Stimulated activated CD4-positive, alpha-beta T cell treated with anti-CD3 and anti-CD28 coated beads, Interleukin-1b, Interleukin-23, amount 100 ng/mL, for 24 hours (primary cell): Measurements from ENCODE around the gene MTOR.
"Not testable (repeated sequence)": the region's sequence is repeated elsewhere in the genome, so short reads cannot be mapped to it uniquely, and the experiment has no call there.

Source experiments
- DNase-seq, 4 experiments: peaks; one replicate each; pipeline ENCODE4 v3.0.0-alpha.2; 2020; ENCODE audit warnings: low read depth in 4 of 4, low spot score in 1 of 4

MTOR gene

DNA sequence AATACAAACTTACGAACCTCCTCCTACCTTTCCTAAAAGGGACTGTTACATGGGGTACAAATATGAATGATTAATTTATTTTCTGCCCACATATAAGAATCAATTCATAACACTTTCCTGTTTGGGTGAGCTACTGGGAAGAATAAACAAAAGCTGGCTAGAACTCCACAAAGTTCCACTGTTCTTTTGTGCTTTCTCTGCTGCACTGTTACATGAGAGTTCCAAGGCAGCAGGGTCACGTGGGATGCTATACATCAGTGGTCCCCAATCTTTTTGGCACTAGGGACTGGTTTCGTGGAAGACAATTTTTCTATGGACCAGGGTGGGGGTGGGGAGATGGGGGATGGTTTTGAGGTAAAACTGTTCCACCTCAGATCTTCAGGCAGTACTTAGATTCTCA, 75.4 kb downstream of the MTOR start:
- DNase-seq: no peak

- no peak for DNase-seq
Observed at GRCh38 chr1:11184973-11185372, 77.4 kb downstream of the MTOR start.

- no peak for DNase-seq
Observed at GRCh38 chr1:11182884-11183283, 79.5 kb downstream of the MTOR start.

GRCh38 chr1:11180342-11180744, 82.0 kb downstream of the MTOR start:
- DNase-seq: no peak

GRCh38 chr1:11179749-11180148, 82.6 kb downstream of the MTOR start:
- DNase-seq: not testable (repeated sequence)

GRCh38 chr1:11179125-11179524, 83.2 kb downstream of the MTOR start:
- no peak for DNase-seq

GRCh38 chr1:11178021-11179015, 84.0 kb downstream of the MTOR start:
- DNase-seq: no peak

DNA sequence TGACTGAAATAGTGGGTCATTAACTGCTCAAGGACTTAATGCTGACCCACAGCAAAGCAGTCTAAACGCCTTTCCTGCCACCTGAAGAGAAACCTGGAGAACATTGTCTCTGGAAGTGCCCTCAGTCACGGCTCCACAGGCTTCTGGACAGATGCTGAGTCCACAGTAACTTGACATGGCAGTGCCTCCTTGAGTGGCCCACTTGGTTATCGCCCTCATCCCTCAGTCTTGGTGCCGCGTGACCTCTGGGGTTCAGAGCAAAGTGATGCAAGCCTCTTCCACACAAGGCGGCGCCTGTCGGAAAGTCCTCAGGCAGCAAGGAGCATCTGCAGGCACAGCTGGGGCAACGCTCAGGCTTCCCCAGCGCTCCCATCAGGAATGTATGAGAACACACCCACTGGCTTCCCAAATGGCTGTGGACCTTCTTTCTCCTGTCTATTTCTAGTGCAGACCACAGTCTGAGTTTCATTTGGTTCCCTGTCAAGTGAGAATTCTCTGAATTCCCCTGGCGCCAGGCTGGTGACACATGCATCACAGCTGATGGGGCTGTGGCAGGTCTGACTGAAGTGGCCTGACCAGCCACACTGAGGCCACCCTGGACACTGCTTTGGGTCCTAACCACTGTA, 86.2 kb downstream of the MTOR start:
- no peak for DNase-seq

DNA sequence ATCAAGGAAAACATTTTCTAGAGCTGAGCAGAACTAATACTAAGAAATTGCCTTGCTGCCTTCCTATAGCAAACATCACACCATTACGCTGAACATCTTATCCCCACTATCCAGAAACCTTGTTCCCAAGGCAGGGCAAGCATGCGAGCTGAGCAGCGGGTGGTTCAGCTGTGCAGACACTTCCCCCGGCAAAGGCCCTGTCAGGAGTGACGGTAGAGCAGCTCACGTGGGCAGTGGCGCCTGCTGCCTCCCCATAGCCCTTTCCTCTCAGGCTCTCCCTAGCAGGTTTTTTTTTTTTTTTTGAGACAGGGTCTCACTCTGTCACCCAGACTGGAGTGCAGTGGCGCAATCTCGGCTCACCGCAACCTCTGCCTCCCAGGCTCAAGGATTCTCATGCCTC, 86.9 kb downstream of the MTOR start:
- DNase-seq: no peak

DNA sequence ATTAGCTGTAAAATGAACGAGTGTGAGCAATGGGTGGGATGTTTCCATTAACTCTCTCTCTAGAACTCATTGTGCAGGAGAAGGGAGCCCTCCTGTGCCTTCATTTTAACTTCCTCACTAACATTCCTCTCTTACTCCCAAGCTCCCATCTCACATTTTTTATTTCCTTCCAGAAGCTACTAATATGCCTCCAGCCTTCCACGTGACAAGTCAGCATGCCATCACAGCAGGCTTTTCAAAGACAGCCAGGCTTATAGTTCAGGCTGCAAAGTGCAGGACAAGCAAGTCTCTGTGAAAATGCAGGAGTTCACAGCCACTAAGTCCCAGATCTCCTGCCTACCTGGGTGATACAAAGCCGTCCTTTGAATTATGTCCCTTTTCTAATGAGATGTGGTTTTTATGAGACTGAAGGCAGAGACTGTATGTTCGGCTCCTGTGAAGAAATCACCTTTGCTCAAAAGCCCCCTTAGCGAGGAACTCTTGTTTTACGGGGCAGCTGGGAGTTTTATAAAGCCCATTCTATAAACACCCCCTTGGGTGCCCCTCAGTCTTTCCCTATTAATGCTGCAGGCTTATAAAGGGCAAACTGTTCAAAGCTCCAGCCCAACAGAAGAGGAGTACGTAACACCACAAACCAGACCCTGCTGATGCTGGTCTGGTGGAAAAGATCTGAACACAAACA, 87.9 kb downstream of the MTOR start:
- DNase-seq: no peak

DNA sequence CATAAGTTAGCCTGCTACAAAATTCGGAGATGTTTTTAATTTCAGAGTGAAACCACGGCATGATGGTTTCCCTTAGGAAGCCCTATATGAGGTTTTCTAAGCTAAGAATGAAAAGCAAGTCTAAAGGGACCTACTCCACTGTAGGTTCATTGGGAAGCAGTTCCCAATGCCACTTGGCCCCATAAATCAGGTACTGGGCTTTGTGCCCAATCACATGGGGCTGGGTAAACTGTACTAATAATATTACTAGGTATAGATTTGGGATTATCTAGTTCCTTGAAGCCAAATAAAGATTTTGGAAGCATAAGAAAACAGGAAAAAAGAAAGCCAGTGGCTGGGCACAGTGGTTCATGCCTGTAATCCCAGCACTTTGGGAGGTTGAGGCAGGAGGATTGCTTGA, 92.2 kb downstream of the MTOR start:
- DNase-seq: no peak

DNA sequence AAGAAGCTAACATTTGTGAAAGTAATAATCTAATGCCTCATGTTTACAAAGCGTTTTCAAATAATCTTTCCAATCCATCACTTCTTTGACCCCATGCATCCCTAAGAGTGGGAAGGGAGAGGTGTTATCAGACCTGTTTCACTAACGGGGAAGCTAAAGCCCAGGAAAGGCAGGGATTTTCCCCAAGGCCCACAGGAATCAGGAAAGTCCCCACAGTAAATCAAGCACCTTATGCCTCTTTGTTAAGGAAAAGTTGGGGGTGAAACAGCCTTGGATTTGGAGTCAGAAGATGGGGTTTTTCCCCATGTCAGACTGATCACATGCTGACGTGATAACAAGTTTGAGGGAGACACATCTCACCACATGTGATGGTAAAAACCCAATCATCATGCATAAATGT, 93.1 kb downstream of the MTOR start:
- no peak for DNase-seq

DNA sequence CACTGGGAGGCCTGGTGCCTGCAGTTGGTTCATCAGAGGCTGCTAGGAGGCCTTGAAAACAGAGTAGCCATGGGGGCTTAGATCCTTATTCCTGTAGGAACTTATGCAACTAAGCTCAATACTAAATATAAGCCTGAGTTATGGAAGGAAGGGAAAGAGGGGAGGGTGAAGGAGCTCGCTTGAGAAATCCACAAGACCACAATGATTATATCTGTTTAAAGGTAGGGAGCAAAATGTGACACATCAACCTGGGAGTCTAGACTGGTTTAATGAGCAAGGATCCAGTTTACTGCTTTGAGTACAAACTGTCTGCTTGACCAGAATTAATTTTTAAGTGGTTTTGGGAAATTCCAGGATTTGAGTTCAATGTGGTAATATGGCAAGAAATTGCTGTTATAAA, 93.6 kb downstream of the MTOR start:
- no peak for DNase-seq

GRCh38 chr1:11166744-11167143, 95.6 kb downstream of the MTOR start:
- not testable (repeated sequence) for DNase-seq

DNA sequence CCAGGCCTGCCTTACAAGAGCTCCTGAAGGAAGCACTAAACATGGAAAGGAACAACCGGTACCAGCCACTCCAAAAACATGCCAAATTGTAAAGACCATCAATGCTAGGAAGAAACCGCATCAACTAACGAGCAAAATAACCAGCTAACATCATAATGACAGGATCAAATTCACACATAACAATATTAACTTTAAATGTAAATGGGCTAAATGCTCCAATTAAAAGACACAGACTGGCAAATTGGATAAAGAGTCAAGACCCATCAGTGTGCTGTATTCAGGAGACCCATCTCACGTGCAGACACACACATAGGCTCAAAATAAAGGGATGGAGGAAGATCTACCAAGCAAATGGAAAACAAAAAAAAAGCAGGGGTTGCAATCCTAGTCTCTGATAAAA, 99.6 kb downstream of the MTOR start:
- not testable (repeated sequence) for DNase-seq

- DNase-seq: no peak
Observed at GRCh38 chr1:11158720-11159321, 103.5 kb downstream of the MTOR start.

DNA sequence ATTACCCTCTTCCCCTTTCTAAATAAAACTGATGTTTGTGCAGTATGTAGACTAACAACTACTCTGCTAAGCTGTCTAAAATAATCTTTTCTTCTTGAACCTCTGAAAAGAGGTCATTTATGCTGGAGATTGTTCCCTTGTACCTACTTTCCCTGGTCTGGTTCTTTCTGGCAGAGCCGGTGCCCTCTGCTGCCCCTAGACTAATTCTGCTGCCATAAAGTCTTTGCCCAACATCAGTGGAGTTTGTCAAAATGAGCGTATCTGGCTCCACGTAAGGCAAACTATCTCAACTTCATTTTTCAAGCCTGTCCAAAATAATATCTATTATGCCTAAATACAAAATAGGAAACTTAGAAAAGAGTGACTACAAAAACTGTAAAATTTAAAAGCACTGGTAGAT, 104.1 kb downstream of the MTOR start:
- DNase-seq: no peak

GRCh38 chr1:11157867-11158266, 104.5 kb downstream of the MTOR start:
- no peak for DNase-seq

DNA sequence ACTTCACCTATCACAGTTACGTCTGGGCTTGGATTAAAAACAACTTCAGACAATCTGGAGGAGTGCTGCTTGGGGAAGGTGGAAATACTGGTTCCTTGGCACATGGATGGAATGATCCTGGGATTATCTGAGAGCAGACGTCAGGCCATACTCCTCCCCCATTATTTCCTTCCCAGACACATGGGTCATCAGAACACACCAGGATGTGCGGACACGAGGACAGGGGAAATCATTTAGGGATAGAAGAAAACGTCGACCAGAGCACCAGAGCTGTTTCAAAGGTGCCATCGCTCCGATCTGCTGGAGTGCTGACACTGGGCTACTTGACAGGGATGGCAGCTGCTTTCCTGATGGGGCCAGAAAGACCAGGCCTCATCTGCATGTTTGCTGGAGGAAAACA, 105.0 kb downstream of the MTOR start:
- DNase-seq: no peak

- DNase-seq: no peak
Observed at GRCh38 chr1:11156963-11157362, 105.4 kb downstream of the MTOR start.

GRCh38 chr1:11156441-11156840, 105.9 kb downstream of the MTOR start:
- DNase-seq: no peak

DNA sequence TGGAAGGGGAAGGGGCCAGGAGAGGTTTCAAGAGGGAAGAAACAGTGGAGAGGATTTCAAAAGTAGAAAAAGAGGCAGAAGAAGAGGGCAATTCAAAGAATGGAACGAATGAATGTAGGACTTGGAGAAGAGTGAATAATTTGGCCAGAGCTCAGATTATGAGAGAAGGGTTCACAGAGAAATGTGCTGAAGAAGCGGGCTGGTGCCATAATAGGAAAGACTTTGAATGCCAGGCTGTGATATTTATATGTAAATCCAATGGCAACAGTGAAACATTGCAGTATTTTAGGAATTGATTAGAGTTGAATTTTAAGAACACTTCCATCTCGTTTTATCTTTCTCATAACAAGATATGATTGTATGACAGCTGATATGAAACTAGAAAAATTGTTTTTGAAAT, 109.2 kb downstream of the MTOR start:
- no peak for DNase-seq
